22Rv1 (cell line): ENCODE data around the gene PPFIA1.

Experiments used
- CTCF ChIP-seq: fragments of 450-650 bp; IDR thresholded peaks from 2 replicates; pipeline ENCODE4 v1.5.1; 2017; ENCODE audit warnings: mild to moderate bottlenecking
- ZFX ChIP-seq: fragments of 450-650 bp; IDR thresholded peaks from 2 replicates; pipeline ENCODE4 v1.6.1; 2017; ENCODE audit warnings: antibody characterized with exemption, borderline replicate concordance

- TF ChIP-seq CTCF (no peak), ZFX (no peak)
These were observed 55.9 kb downstream of the PPFIA1 start for GRCh38 chr11:70326365-70326811.
